ENCODE measurements around the gene PALM. TPM values are rescaled to one million over a fixed set of nuclear protein-coding genes. Genes with fewer than 3 reads are reported as not detected.

Gene PALM
- total and polyA plus RNA-seq, 10 of the 15 experiments (the other 5 are each of a cell fraction or from before 2014, with no cell fraction given) = 0.09 to 0.95 (median 0.23) TPM; not detected in 2

- no peak for FAIRE-seq
- H3K4me2 ChIP-seq (ENCODE audit: control insufficient read depth, insufficient read depth) = peak overlapping the region; percentile 84
- ATAC-seq = no peak
- DNase-seq (ENCODE audit: low read depth, low spot score) = no peak
- TF ChIP-seq RUNX3 (IDR thresholded peaks at IDR 0.05; ENCODE audit: low read length) (no peak), EP300 (IDR thresholded peaks at IDR 0.05; ENCODE audit: borderline replicate concordance in 1 of 2, control insufficient read depth in 1 of 2, low read depth in 2 of 2, low read length in 2 of 2) (no peak), KAT2A (conservative IDR thresholded peaks at IDR 0.05; ENCODE audit: control insufficient read depth, low read depth, low read length) (no peak), SIN3A (IDR thresholded peaks at IDR 0.05; ENCODE audit: low read depth, low read length) (no peak), CBX3 (IDR thresholded peaks at IDR 0.05; ENCODE audit: borderline replicate concordance, low read depth) (no peak), NKRF (conservative IDR thresholded peaks at IDR 0.05) (no peak)
- 69% methylated on average over 39 of the region's 39 CpGs for WGBS (ENCODE audit: insufficient coverage, insufficient replicate concordance, low lambda C conversion rate, missing lambda C conversion rate)
- intact Hi-C loops (cut with micrococcal nuclease; ENCODE audit: unreplicated experiment) (loop anchor here (2.0 kb wide), 1 partner anchor 223 kb away; the partner anchor contains the start of gene BSG), in situ Hi-C loops (cut with MboI) (no loop called here)
- H3K27ac ChIP-seq (ENCODE audit: control insufficient read depth, insufficient read depth) = peak overlapping the region; percentile 78; the same call in 1 of the 2 replicates
- no TSS peak for BruUV-seq (replicated peaks)
- ChIA-PET POLR2A (interaction anchor here (0.6 to 1.3 kb wide), 2 partner anchors 111 to 162 kb away, joined by 3 to 5 read pairs; no protein-coding TSS in a partner anchor), CTCF (no interaction called here), RAD21 (ENCODE audit: unreplicated experiment) (no interaction called here), SMC1A (ENCODE audit: uncharacterized antibody, unreplicated experiment) (no interaction called here)
- peaks cover 7% of the 10 kb centered on the region; the same call in 1 of the 2 replicates for H3K4me1 ChIP-seq (ENCODE audit: control insufficient read depth, insufficient read depth, low read length)
- H3K9me3 ChIP-seq (replicated peaks; ENCODE audit: control insufficient read depth, insufficient read depth, low read length) = no peaks in the 10 kb centered on the region
- H3K9ac ChIP-seq (ENCODE audit: control insufficient read depth, insufficient read depth, low read length) = peak overlapping the region; percentile 87; the same call in 1 of the 2 replicates
- H2AFZ ChIP-seq (ENCODE audit: control insufficient read depth, low read depth, low read length) = peak overlapping the region; percentile 97
- H3K36me3 ChIP-seq (ENCODE audit: control insufficient read depth in 2 of 2, insufficient read depth in 2 of 2, low read length in 1 of 2) = peaks cover 8 to 14% of the 10 kb centered on the region in 2 experiments; a peak in 3 of 4 replicates
- H3K79me2 ChIP-seq (ENCODE audit: control insufficient read depth, insufficient read depth, low read length) = peaks cover 32% of the 10 kb centered on the region
- no peaks in the 10 kb centered on the region for H3K27me3 ChIP-seq (replicated peaks in 1 of 2; ENCODE audit: control insufficient read depth in 2 of 2, insufficient read depth in 2 of 2, low read length in 1 of 2)
- H3K4me3 ChIP-seq = peak overlapping the region; percentile 78
- peaks cover 20% of the 10 kb centered on the region for H4K20me1 ChIP-seq (ENCODE audit: control insufficient read depth, insufficient read depth)
Measured at GRCh38 chr19:795691-796581, 87.2 kb downstream of the PALM start.
